Heart left ventricle (tissue), 16 donors: Measurements from ENCODE around the gene FAM163B. TPM values are rescaled to one million over a fixed set of nuclear protein-coding genes. Genes with fewer than 3 reads are reported as not detected.

Experiments
- ATAC-seq, 4 donors: fragments of 200-7000 bp; cut with Tn5 transposase; one replicate each; pipeline ENCODE4 v1.9.1; 2020 to 2022; ENCODE audit warnings: moderate library complexity in 4 of 4, mild to moderate bottlenecking in 3 of 4, moderate number of reproducible peaks in 1 of 4
- DNase-seq, 5 donors: peaks; one replicate each; pipeline ENCODE4 v3.0.0-alpha.2; 2020
- H3K27ac ChIP-seq, 12 donors: fragments of 200-600 bp; sonication (generic) in 4 of 12; one replicate each; pipeline versions ENCODE4 v1.5.0 to v1.8.0; 2016 to 2022; ENCODE audit warnings: mild to moderate bottlenecking in 2 of 12
- H3K27me3 ChIP-seq, 9 donors: fragments of 200-600 bp; sonication (generic) in 2 of 9; one replicate each; pipeline versions ENCODE4 v1.5.1 to v1.8.0; 2016 to 2022; ENCODE audit warnings: mild to moderate bottlenecking in 3 of 9
- H3K36me3 ChIP-seq, 9 donors: fragments of 200-600 bp; sonication (generic) in 2 of 9; one replicate each; pipeline versions ENCODE4 v1.5.0 to v1.8.0; 2018 to 2022; ENCODE audit warnings: mild to moderate bottlenecking in 2 of 9
- H3K4me1 ChIP-seq, 12 donors: fragments of 200-600 bp; sonication (generic) in 4 of 12; one replicate each; pipeline versions ENCODE4 v1.5.0 to v1.8.0; 2016 to 2022; ENCODE audit warnings: mild to moderate bottlenecking in 3 of 12
- H3K4me3 ChIP-seq, 12 donors: fragments of 200-600 bp; sonication (generic) in 4 of 12; one replicate each; pipeline versions ENCODE4 v1.5.0 to v1.8.0; 2017 to 2022; ENCODE audit warnings: mild to moderate bottlenecking in 9 of 12, moderate library complexity in 4 of 12
- H3K9me3 ChIP-seq, 12 donors: fragments of 200-600 bp; sonication (generic) in 4 of 12; one replicate each; pipeline versions ENCODE4 v1.5.0 to v1.8.0; 2016 to 2022; ENCODE audit warnings: mild to moderate bottlenecking in 1 of 12
- CTCF ChIP-seq, 12 donors: fragments of 200-600 bp; sonication (generic) in 4 of 12; IDR thresholded peaks; one replicate each; pipeline versions ENCODE4 v1.5.0 to v1.8.0; 2018 to 2022; ENCODE audit warnings: antibody characterized with exemption in 12 of 12, mild to moderate bottlenecking in 5 of 12
- POLR2A ChIP-seq, 2 donors: fragments of 450-650 bp; IDR thresholded peaks; one replicate each; pipeline ENCODE4 v1.6.1; 2017; ENCODE audit warnings: antibody characterized with exemption in 2 of 2, mild to moderate bottlenecking in 2 of 2, moderate library complexity in 2 of 2
- WGBS, 4 donors: extraction: QIAGEN DNeasy Blood & Tissue Kit in 2 of 4; methylation state at CpG; one replicate each; pipeline versions ENCODE4 v1.1.5 to v1.1.7; 2013 to 2018; 5-methylcytosine and 5-hydroxymethylcytosine counted together
- intact Hi-C, 10 donors: fragments of 100-400 bp; cut with DNase I; formaldehyde crosslinking; loops; one replicate each; pipeline versions ENCODE4 v1.11.1 to v1.14.2; 2022
- polyA plus RNA-seq, 2 donors: library from polyadenylated mRNA; stranded (reverse); fragments of 200-250 nt; gene quantifications; one replicate each; pipeline ENCODE4 v1.2.3, GENCODE V29; 2013
- total RNA-seq, 9 donors: library from RNA; depleted of rRNA in 2 of 9; stranded (reverse); fragments of >200 nt in 2 of 9; fragmentation: NEBNext Ultra II Directional in 3 of 9; extraction: Animal tissue kit (Norgen Biotek cat#: 25700) in 3 of 9; gene quantifications; one replicate each; pipeline versions ENCODE4 v1.1.0 to v1.2.4, GENCODE V29; 2016 to 2023
- donor health status: ischemic (EF 13 %, LVEDD 7.1; RV severe dilation, severe dysfunction).
- donor health status: healthy with polysubstance abuse.
- donor health status: DM: no; HTN: yes; CAD: no.
- donor health status: DM: no; HTN: no; CAD: no.
- donor health status: ischemic (EF 25% LVEDD 6.9; RV normal size, moderate dysfunction).
- donor health status: ischemic (EF 25% LVEDD 5.7; RV mildly dilated, moderate dysfunction).
- donor health status: healthy.
- donor health status: DM: yes; HTN: yes; CAD: no.
- donor health status: ischemic (EF 35%, LVEDD 5.7; RV mildly dilated, moderate dysfunction).
- donor health status: nonischemic (EF 11% LVEDD 7.7; RV severe dilation, severe dysfunction).
- donor health status: DM: yes; HTN: yes; CAD: no.
- donor health status: PGD.
- donor health status: ischemic (EF 29% LVEDD 5.4; RV normal size, mild dysfunction).
- donor health status: nonischemic (EF 23%, LVEDD 6.1; RV moderate dilation, normal function).

Gene FAM163B
- total and polyA plus RNA-seq, 11 donors, result 0.08 TPM; not detected in 10

- no peaks in the 10 kb centered on the region for H3K4me1 ChIP-seq
- H3K36me3 ChIP-seq, result no peaks in the 10 kb centered on the region
- ATAC-seq (no peak), DNase-seq (no peak)
- H3K27me3 ChIP-seq, result peaks cover 7 to 74% (median 32%) of the 10 kb centered on the region in 9 donors
- intact Hi-C loops, result no loop called here
- H3K9me3 ChIP-seq, result no peaks in the 10 kb centered on the region
- H3K4me3 ChIP-seq, result no peak overlapping the region
- 69 to 87% (median 76%) methylated on average over 10 to 13 of the region's 13 CpGs for WGBS, 4 donors
- H3K27ac ChIP-seq, result no peak overlapping the region
- TF ChIP-seq POLR2A (IDR thresholded peaks at IDR 0.05) (no peak), CTCF (IDR thresholded peaks at IDR 0.05) (no peak)
These were observed 6.5 kb upstream of the FAM163B start for GRCh38 chr9:133615606-133616188.

- no peak for ATAC-seq
- no peaks in the 10 kb centered on the region for H3K36me3 ChIP-seq
- H3K4me3 ChIP-seq, result no peak overlapping the region
- H3K27me3 ChIP-seq, result peaks cover 7 to 78% (median 35%) of the 10 kb centered on the region in 9 donors
- no peaks in the 10 kb centered on the region for H3K4me1 ChIP-seq
- TF ChIP-seq POLR2A (IDR thresholded peaks at IDR 0.05) (no peak), CTCF (IDR thresholded peaks at IDR 0.05) (no peak)
- H3K9me3 ChIP-seq, result no peaks in the 10 kb centered on the region
- 33 to 57% (median 37%) methylated on average over 5 to 16 of the region's 16 CpGs for WGBS, 4 donors
- intact Hi-C loops, result no loop called here
- no peak for DNase-seq
- H3K27ac ChIP-seq, result no peak overlapping the region
These were observed 6.0 kb upstream of the FAM163B start for GRCh38 chr9:133615186-133615585.

- no peaks in the 10 kb centered on the region for H3K9me3 ChIP-seq
- H3K27ac ChIP-seq, result no peak overlapping the region
- 63 to 73% (median 69%) methylated on average over 5 of the region's 5 CpGs for WGBS, 4 donors
- DNase-seq (no peak), ATAC-seq (no peak)
- intact Hi-C loops, result no loop called here
- no peaks in the 10 kb centered on the region for H3K4me1 ChIP-seq
- H3K36me3 ChIP-seq, result no peaks in the 10 kb centered on the region
- no peak for TF ChIP-seq CTCF (IDR thresholded peaks at IDR 0.05)
- TF ChIP-seq POLR2A (IDR thresholded peaks at IDR 0.05), result no peak
- H3K4me3 ChIP-seq, result no peak overlapping the region
- H3K27me3 ChIP-seq, result peaks cover 7 to 83% (median 38%) of the 10 kb centered on the region in 9 donors
These were observed 5.5 kb upstream of the FAM163B start for GRCh38 chr9:133614678-133615077.

- Histone ChIP-seq H3K4me1 (peaks cover 0 to 4% (median 0%) of the 10 kb centered on the region in 12 donors), H3K27ac (no peak overlapping the region), H3K4me3 (no peak overlapping the region), H3K9me3 (no peaks in the 10 kb centered on the region), H3K36me3 (no peaks in the 10 kb centered on the region), H3K27me3 (peaks cover 7 to 87% (median 40%) of the 10 kb centered on the region in 9 donors)
- ATAC-seq, result no peak
- 65 to 74% (median 71%) methylated on average over 10 of the region's 10 CpGs for WGBS, 4 donors
- no peak for DNase-seq
- intact Hi-C loops, result no loop called here
- TF ChIP-seq CTCF (IDR thresholded peaks at IDR 0.05) (no peak), POLR2A (IDR thresholded peaks at IDR 0.05) (no peak)
These were observed 4.9 kb upstream of the FAM163B start for GRCh38 chr9:133614056-133614455.
